T-helper 2 cell treated with Interferon-gamma antibody and Interleukin-4, amounts not matched to agents 5 μg/mL and 100 μg/mL, for 36 hours (primary cell): ENCODE measurements around the gene LY6G5C.
A peak's percentile ranks its signal among the peaks of the same experiment; 100 is the strongest.

Experiments used
- DNase-seq: peaks from one replicate; pipeline ENCODE4 v3.0.0; 2021; ENCODE audit warnings: low spot score
- H3K27ac Mint-ChIP-seq: one replicate; pipeline ENCODE4 v1.8.0; 2021; ENCODE audit warnings: mild to moderate bottlenecking, mixed read lengths
- H3K27me3 Mint-ChIP-seq: one replicate; pipeline ENCODE4 v1.8.0; 2021; ENCODE audit warnings: low read depth, mixed read lengths
- H3K36me3 Mint-ChIP-seq: one replicate; pipeline ENCODE4 v1.8.0; 2021; ENCODE audit warnings: low read depth, mixed read lengths
- H3K4me1 Mint-ChIP-seq: one replicate; pipeline ENCODE4 v1.8.0; 2021; ENCODE audit warnings: low read depth, mixed read lengths
- H3K4me3 Mint-ChIP-seq: one replicate; pipeline ENCODE4 v1.8.0; 2022; ENCODE audit warnings: mild to moderate bottlenecking, moderate library complexity, mixed read lengths
- H3K9me3 Mint-ChIP-seq: one replicate; pipeline ENCODE4 v1.8.0; 2021; ENCODE audit warnings: mixed read lengths

The LY6G5C gene

DNA sequence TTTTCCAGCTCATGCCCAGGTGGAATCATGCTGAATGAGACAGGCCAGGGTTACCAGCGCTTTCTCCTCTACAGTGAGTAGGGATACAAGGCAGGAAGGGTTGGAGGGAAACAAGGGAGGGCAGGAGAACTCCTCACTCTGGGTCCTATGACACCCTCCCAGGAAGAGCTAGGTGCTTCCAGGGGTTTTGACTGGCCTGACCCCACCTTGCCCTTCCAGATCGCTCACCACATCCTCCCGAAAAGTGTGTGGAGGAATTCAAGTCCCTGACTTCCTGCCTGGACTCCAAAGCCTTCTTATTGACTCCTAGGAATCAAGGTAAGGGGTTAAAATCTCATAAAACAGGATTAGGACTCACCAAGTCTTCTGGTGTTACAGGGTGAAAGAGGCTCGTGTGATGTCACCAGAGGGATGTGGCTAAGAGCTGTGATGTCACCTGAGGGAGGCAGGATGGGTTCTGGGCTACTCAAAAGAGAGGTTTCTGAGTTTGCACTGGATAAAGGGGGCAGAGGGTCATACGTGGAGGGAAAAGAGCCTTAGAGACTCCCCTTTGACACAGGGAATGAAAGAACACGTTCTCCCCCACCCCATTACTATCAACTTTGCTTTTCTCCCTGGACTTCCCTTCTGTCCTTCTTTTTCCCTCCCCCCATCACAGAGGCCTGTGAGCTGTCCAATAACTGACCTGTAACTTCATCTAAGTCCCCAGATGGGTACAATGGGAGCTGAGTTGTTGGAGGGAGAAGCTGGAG lies 23.3 kb downstream of the LY6G5C start:
- DNase-seq: peak; percentile 30
- Mint-ChIP-seq H3K9me3 (no peaks in the 10 kb centered on the region), H3K36me3 (peaks cover 49% of the 10 kb centered on the region), H3K27me3 (no peaks in the 10 kb centered on the region), H3K27ac (peak overlapping the region; percentile 82), H3K4me1 (peaks cover 54% of the 10 kb centered on the region), H3K4me3 (peak overlapping the region; percentile 98)

DNA sequence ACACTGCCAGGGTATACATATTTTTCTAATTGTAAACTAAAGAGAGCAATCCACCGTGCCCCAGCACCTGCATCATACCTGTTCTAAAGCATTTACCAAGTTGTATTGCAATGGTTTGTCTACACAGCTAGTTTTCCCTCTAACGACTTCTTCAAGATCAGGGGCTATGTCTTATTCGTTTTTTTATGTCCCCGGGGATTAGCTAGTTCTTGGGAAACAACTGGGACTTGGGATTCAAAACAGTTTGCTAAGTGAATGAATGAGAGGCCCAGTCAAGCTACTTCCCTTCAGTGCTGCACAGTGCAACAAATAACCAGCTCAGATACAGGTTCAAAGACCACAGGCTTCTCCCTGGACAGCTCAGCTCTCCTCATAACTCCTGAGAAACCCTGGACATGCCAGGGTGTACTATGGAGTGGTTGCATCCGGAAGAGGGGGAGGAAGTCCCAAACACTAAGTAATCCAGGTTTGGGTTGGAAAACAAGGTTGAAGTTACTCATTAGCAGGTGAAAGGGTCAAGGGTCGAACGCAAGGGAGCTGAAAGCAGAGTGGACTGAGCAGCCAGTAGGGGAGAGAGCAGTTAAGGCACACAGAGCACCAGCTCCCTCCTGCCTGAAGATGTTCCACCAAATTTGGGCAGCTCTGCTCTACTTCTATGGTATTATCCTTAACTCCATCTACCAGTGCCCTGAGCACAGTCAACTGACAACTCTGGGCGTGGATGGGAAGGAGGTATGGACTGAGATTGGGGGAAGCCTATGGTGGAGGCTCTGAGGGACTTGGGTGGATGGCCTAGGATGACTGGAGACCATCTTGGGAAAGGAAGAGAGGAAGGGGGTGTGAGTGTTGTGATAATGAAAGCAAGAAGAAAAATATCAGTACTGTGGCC lies 25.3 kb downstream of the LY6G5C start, which contains the start of gene APOM:
Gene APOM (plus strand): TSS at position 546 of the 889 bp plus-strand sequence. CDS start 73 bp downstream, at position 619.
- Mint-ChIP-seq H3K27ac (peak within 1 kb of the TSS; percentile 65), H3K9me3 (no peaks in the 10 kb centered on the region), H3K4me1 (peaks cover 56% of the 10 kb centered on the region), H3K36me3 (peaks cover 46% of the 10 kb centered on the region), H3K27me3 (no peaks in the 10 kb centered on the region), H3K4me3 (no peak within 1 kb of the TSS)
- no peak for DNase-seq

DNA sequence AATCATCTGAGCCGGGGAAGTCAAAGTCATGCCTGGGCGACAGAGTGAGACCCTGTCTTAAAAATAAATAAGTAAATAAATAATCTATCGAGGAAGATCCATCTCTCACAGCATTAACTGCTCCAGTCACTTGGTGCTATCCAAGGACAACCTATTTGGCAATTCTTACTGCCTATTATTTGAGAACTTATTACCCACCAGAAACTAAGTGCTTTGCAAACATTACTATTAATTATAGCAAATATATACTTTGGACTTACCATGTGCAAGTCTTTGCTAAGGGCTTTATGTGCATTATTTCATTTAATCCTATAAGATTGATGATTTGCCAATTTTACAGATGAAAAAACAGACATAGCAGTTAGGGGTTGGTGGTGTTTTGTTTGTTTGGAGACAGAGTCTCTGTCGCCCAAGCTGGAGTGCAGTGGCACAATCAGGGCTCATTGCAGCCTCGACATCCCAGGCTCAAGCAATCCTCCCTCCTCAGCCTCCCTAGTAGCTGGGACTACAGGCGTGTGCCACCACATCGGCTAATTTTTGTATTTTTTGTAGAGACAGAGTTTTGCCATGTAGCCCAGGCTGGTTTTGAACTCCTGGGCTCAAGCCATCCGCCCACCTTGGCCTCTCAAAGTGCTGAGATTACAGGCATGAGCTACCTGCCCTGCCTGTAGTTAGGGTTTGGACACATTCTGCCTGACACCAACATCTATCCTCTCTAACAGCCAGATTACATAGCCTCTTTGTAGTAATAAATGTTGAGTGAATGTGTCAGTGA lies 26.1 kb downstream of the LY6G5C start:
- Mint-ChIP-seq H3K36me3 (peaks cover 44% of the 10 kb centered on the region), H3K27ac (no peak overlapping the region), H3K4me3 (no peak overlapping the region), H3K4me1 (peaks cover 56% of the 10 kb centered on the region), H3K27me3 (no peaks in the 10 kb centered on the region), H3K9me3 (no peaks in the 10 kb centered on the region)
- no peak for DNase-seq

DNA sequence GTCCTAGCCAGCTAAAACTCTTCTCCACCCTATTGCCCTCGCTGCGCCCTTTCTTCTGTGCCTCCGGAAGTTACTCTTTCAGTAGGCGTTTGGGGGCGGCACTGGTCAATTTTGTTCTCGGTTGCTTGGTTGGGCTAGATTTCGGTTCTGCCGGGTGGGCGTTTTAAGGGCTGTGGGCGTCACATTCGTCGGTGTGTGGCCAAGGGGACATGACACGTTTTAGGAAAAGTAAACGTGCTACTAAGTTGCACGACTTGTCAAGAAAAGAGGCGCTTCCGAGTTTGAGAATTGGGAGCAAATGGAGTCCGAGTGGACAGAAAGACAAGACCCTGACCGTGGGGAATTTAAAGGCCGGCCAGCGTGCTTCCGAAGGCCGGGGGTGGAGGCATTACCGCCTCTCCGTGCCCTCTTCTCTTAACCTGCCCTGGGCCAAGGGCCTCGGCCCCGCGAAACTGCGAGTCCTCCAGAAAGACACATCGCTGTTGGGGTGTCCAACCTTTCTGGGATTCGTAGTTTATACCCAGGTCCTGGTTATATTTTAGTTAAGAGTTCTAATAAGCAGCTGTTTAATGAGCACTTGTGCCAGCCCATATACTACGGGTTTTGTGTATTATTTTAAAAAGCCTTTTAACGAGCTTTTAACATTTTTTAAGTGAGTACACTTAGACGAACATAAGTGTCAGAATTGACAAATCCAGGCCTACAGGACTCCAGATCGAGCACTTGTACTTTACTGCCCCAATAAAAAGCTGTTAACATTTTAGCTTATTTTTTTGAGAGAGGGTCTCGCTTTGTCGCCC lies 27.7 kb downstream of the LY6G5C start:
- Mint-ChIP-seq H3K4me1 (peaks cover 49% of the 10 kb centered on the region), H3K4me3 (peak overlapping the region; percentile 97), H3K9me3 (no peaks in the 10 kb centered on the region), H3K27ac (peak overlapping the region; percentile 98), H3K36me3 (peaks cover 48% of the 10 kb centered on the region), H3K27me3 (no peaks in the 10 kb centered on the region)
- peak; percentile 88 for DNase-seq

DNA sequence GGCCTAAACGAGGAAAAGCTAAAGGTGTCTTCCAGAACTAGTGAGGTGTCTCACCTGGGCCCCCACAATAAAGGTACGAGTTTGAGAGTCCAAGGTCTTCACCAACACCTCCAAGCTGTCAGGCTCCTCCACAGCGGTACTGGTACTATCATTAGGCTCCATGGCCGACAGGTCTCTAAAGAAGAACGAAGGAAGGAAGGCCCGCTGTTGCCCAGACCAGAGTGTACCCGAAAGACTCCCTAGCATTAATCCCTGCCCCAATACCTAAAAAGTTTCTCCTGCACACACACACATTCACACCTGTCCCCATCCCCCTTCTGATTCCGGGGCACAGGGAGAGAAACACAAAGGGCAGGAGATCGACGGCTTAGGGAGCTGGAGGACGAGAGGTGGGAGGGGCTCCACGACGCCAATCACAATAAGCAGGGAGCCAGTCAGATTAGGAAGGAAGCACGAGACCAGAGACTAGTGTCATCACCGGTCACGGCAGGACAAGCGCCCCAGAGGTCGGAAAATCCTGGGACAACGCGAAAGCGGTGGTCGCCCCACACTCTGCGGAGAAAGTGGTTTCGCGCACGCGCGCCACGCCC lies 29.2 kb downstream of the LY6G5C start:
- no peak for DNase-seq
- Mint-ChIP-seq H3K4me3 (peak overlapping the region; percentile 97), H3K27ac (peak overlapping the region; percentile 98), H3K4me1 (peaks cover 38% of the 10 kb centered on the region), H3K27me3 (no peaks in the 10 kb centered on the region), H3K36me3 (peaks cover 51% of the 10 kb centered on the region), H3K9me3 (no peaks in the 10 kb centered on the region)

DNA sequence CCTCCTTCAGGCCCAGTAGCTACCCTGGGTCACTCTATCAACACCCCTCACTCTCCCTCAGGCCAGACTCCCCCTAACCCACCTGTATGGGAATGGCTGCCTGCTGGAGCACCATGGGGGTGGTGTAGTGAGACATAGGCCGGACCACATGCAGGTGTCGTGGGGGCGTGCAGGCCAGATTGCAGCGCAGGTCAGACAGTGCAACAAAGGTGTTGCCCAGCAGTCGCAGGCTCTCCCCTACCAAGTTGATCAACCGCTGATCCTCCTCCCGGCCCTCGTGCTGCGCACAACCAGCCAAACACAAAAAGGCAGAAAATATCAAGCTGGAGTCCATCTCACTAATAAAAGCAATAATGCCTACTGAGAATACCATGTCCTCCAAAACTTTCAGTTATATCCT lies 35.5 kb downstream of the LY6G5C start:
- DNase-seq: no peak
- Mint-ChIP-seq H3K4me3 (no peak overlapping the region), H3K36me3 (peaks cover 69% of the 10 kb centered on the region), H3K4me1 (peaks cover 11% of the 10 kb centered on the region), H3K27me3 (no peaks in the 10 kb centered on the region), H3K9me3 (no peaks in the 10 kb centered on the region), H3K27ac (no peak overlapping the region)

DNA sequence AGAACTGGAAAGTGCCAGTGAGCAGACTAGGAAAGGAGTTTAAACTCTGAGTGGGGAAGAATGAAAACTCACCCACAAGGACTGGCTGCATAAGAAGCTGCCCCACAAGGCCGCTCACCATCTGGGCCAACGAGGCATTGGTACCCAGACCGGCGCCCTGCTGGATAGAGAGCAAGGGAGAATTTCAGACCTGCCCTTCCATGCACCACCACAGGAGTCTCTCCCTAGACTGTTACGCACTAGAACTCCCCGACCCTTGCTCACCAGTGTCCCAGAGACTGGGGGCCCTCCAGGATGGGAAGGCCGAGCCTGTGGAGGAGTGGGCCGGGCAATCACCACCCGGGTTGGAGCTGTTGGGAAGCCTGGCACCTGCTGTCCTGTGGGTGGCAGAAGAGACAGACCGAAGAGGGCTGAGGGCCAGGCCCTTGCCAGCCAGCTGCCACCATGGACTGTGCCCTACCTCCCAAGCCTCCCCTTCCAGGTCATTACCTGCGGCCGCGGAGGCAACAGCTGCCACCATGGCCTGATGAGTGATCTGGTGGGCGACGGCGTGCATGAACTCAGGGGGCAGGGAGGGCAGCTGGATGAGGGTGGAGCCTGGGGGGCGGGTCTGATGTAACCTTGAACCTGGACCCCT lies 36.9 kb downstream of the LY6G5C start:
- Mint-ChIP-seq H3K27ac (no peak overlapping the region), H3K27me3 (no peaks in the 10 kb centered on the region), H3K36me3 (peaks cover 67% of the 10 kb centered on the region), H3K4me3 (no peak overlapping the region), H3K9me3 (no peaks in the 10 kb centered on the region), H3K4me1 (peaks cover 3% of the 10 kb centered on the region)
- no peak for DNase-seq

DNA sequence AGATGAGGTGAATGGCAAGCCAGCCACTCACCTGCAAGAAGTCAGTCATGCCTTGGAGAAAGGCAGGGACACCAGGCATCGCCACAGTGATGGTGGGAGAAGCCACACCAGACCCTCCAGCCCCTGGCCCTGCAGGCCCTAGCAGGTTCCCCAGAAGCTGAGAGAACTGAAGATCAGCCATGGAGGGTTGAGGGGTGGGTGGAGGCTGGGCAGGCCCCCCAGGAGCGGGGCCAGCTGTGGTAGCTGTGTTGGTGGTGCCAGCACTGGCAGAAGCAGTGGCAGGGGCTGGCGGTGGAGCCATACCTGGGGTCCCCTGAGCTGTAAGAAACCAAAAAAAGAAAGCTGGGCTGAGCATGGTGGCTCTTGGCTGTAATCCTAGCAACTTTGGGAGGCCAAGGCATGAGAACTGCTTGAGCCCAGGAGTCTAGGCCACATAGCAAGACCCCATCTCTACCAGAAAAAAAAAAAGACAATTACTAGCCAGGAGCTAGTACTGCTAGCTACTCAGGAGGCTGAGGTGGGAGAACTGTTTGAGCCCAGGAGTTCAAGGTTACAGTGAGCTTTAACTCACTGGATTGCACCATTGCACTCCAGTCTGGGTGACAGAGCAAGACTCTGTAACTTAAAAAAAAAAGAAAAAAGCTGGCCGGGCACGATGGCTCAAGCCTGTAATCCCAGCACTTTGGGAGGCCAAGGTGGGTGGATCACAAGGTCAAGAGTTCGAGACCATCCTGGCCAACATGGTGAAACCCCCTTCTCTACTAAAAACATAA lies 37.9 kb downstream of the LY6G5C start:
- peaks cover 63% of the 10 kb centered on the region for H3K36me3 Mint-ChIP-seq
- DNase-seq: no peak
- H3K9me3 Mint-ChIP-seq: no peaks in the 10 kb centered on the region
- H3K4me3 Mint-ChIP-seq: no peak overlapping the region
- no peak overlapping the region for H3K27ac Mint-ChIP-seq
- H3K27me3 Mint-ChIP-seq: no peaks in the 10 kb centered on the region
- H3K4me1 Mint-ChIP-seq: peaks cover 2% of the 10 kb centered on the region

DNA sequence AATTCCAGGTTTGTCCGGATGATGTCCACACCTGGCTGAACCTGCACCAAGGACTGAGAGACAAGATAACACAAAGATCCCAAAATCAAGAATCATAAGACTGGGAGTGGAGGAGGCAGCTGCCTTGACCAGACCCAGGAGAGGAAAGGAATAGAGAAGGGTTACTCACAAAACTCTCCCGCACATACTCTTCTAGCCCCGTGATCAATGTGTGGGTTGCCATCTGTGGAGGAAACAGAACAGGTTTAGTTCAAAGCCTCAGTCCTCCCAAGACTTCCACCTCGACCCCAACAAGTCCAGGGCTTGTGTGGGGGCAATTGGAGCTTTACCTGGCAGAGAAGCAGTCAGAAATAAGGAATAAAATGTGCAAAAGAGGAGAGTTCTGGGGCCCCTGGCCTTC lies 39.5 kb downstream of the LY6G5C start:
- Mint-ChIP-seq H3K36me3 (peaks cover 63% of the 10 kb centered on the region), H3K27me3 (no peaks in the 10 kb centered on the region), H3K4me1 (peaks cover 2% of the 10 kb centered on the region), H3K27ac (no peak overlapping the region), H3K9me3 (no peaks in the 10 kb centered on the region), H3K4me3 (no peak overlapping the region)
- DNase-seq: no peak

DNA sequence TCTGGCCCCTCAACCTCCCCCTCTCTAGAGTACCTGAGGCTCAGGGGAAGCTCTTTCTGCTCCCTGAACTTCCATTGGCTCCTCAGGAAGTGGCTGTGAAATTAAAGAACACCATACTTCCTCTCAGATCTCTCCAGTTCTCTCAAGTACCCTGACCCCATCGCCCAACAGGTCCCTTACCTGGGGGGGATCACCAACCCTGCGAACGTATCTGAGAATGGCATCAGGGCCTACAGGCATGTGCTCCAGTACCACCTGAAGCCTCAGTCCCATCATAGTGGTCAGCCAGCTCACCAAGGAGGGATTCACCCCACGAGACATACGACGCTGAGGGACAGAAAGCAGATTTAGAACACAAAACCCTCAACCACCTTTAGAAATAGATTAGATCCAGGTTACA lies 40.3 kb downstream of the LY6G5C start:
- no peak for DNase-seq
- Mint-ChIP-seq H3K27ac (no peak overlapping the region), H3K4me3 (no peak overlapping the region), H3K27me3 (no peaks in the 10 kb centered on the region), H3K9me3 (no peaks in the 10 kb centered on the region), H3K4me1 (peaks cover 2% of the 10 kb centered on the region), H3K36me3 (peaks cover 68% of the 10 kb centered on the region)

DNA sequence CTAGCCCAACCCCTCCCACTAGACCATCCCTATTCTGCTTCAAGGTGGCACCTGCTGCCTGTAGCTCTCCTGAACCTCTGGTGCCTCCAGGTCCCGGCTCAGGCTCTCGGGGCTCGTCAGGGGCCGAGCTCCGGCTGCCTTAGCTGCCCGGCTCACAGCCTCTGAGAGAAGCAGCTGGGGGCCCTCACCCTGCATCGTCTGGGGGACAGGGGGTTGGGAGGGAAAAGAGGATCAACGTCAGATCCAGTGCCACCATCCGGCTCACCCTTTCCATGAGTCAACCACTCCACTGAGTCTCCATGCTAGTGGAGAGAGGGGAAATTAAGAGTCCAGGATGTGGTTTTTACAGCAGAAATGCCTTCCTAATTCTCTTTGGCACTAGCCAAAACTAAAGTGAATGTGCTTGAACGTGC lies 41.4 kb downstream of the LY6G5C start:
- Mint-ChIP-seq H3K4me3 (no peak overlapping the region), H3K4me1 (no peaks in the 10 kb centered on the region), H3K36me3 (peaks cover 64% of the 10 kb centered on the region), H3K9me3 (no peaks in the 10 kb centered on the region), H3K27ac (no peak overlapping the region), H3K27me3 (no peaks in the 10 kb centered on the region)
- DNase-seq: no peak

DNA sequence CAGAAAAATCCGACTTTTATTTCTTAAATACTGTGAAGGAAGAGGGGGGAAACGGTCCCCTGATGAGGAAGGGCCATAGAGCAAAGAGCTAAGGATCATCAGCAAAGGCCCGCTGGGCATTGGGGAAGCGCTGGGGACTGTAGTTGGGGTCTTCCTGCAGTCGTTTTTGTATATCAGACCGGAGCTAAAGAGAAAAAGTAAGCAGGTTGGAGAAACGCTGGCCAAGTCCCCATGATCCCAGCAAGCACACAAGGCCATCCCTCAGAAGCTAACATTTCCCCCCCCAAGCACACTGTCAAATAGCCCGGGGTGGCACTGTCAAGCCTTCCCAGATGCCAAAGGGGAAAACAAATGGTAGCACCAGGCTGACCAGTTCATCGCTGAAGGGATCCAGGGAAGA lies 41.8 kb downstream of the LY6G5C start:
- no peak overlapping the region for H3K4me3 Mint-ChIP-seq
- peaks cover 62% of the 10 kb centered on the region for H3K36me3 Mint-ChIP-seq
- no peaks in the 10 kb centered on the region for H3K9me3 Mint-ChIP-seq
- H3K27ac Mint-ChIP-seq: no peak overlapping the region
- no peaks in the 10 kb centered on the region for H3K27me3 Mint-ChIP-seq
- no peak for DNase-seq
- H3K4me1 Mint-ChIP-seq: no peaks in the 10 kb centered on the region
